Medulla oblongata (tissue), 1 donor: Measurements from ENCODE around the gene CHN2.

Experiments
- DNase-seq: peaks from one replicate; pipeline ENCODE4 v3.0.0-alpha.2; 2015; ENCODE audit errors: extremely low spot score

The CHN2 gene

GRCh38 chr7:29309041-29309854 is 114.7 kb downstream of the CHN2 start:
- no peak for DNase-seq

- DNase-seq, result no peak
These were observed 116.0 kb downstream of the CHN2 start for GRCh38 chr7:29310625-29311024.

- no peak for DNase-seq
These were observed 116.7 kb downstream of the CHN2 start for GRCh38 chr7:29311314-29311713.

GRCh38 chr7:29314148-29314547 is 119.6 kb downstream of the CHN2 start:
- DNase-seq, result no peak

- DNase-seq, result no peak
These were observed 120.7 kb downstream of the CHN2 start for GRCh38 chr7:29315122-29315891.

GRCh38 chr7:29315892-29316270 is 121.3 kb downstream of the CHN2 start:
- no peak for DNase-seq

GRCh38 chr7:29316926-29317325 is 122.4 kb downstream of the CHN2 start:
- DNase-seq, result no peak

GRCh38 chr7:29318853-29319718 is 124.5 kb downstream of the CHN2 start:
- no peak for DNase-seq

GRCh38 chr7:29319719-29320521 is 125.3 kb downstream of the CHN2 start:
- DNase-seq, result peak; percentile 95

GRCh38 chr7:29320577-29320976 is 126.0 kb downstream of the CHN2 start:
- DNase-seq, result no peak

- no peak for DNase-seq
These were observed 127.6 kb downstream of the CHN2 start for GRCh38 chr7:29322023-29322712.

GRCh38 chr7:29325476-29325875 is 130.9 kb downstream of the CHN2 start:
- DNase-seq, result no peak

GRCh38 chr7:29326864-29327263 is 132.3 kb downstream of the CHN2 start:
- no peak for DNase-seq

- no peak for DNase-seq
These were observed 132.9 kb downstream of the CHN2 start for GRCh38 chr7:29327455-29327854.

GRCh38 chr7:29328045-29328444 is 133.5 kb downstream of the CHN2 start:
- DNase-seq, result no peak

- no peak for DNase-seq
These were observed 134.2 kb downstream of the CHN2 start for GRCh38 chr7:29328811-29329210.

GRCh38 chr7:29329686-29330085 is 135.1 kb downstream of the CHN2 start:
- no peak for DNase-seq

GRCh38 chr7:29330136-29330535 is 135.6 kb downstream of the CHN2 start:
- no peak for DNase-seq

GRCh38 chr7:29331163-29331562 is 136.6 kb downstream of the CHN2 start:
- DNase-seq, result no peak

- peak; percentile 53 for DNase-seq
These were observed 137.7 kb downstream of the CHN2 start for GRCh38 chr7:29332042-29332811.
